ENCODE measurements around the gene CAPN5.

The CAPN5 gene

DNA sequence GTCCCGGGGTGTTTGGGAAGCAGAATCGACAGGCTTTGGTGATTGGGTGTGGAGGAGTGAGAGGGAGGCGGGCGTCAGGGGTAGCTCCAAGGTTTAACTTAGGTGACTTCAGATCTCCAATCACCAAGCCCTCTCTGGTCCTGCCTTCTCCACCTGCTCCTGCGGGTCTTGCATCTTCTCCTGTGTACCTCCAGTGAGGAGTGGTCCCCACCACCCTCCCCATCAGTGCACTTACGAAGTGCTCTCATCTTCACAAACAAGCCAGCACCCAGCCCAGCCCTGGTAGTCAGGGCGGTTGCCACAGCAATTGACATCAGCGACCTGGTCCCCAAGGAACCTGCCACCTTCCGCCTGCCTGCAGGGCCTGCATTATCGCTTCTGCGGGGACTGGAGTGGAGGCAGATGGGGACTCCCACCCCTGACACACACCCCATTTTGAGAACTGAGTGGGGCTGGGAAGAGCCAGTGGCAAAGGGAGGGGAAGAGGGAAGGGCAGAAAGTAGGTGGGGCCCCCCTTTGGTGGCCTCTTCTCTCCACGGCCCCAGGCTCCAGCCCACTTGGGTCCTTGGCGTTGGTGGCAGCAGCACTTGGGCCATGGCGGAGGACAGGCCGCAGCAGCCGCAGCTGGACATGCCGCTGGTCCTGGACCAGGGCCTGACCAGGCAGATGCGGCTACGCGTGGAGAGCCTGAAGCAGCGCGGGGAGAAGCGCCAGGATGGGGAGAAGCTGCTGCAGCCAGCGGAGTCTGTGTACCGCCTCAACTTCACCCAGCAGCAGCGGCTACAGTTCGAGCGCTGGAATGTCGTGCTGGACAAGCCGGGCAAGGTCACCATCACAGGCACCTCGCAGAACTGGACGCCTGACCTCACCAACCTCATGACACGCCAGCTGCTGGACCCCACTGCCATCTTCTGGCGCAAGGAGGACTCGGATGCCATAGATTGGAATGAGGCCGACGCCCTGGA, 35.8 kb downstream of the CAPN5 start, which contains the start of gene OMP:
OMP (plus strand) TSS at position 595 of the 965 bp plus-strand sequence; CDS start at position 595, 0 bp downstream.
- DNase-seq: no peak

DNA sequence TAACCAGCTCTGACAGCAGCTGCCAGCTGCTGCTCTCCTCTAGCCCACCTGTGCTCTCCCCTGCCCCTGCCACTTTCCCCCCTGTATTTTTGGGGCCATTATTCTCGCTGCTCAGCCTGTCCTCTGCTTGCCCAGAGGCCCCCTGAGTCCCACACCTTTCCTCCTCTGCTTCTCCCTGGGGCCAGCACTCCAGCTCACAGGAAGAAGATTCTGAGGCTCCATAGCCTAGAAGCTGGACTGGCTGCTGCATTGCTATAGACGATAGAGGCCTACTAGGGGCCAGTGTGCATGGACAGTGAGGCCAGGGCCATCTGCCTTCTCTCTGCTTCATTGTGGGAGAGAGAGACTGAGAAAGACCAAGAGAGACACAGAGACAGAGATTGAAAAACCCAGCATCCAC, 36.5 kb downstream of the CAPN5 start:
- DNase-seq: no peak

DNA sequence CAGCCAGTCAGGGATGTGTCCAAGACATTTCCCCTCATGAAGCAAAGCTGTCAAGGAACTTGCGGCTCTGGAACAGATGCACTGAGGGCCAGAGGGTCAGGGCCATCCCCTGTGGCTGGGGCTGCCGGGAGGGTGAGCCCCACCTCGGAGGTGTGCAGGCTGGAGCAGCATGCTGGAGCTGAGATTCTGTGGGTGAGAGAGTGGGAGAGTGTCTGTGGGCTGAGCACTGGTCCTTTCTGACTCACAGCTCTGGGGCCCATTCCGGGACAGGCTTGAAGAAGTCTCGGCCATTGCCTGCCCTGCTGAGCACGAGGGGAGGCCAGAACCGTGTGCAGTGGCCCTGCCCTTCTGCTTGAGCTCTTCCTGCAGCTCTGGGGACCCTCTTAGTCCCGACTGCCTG, 38.0 kb downstream of the CAPN5 start:
- DNase-seq: no peak

DNA sequence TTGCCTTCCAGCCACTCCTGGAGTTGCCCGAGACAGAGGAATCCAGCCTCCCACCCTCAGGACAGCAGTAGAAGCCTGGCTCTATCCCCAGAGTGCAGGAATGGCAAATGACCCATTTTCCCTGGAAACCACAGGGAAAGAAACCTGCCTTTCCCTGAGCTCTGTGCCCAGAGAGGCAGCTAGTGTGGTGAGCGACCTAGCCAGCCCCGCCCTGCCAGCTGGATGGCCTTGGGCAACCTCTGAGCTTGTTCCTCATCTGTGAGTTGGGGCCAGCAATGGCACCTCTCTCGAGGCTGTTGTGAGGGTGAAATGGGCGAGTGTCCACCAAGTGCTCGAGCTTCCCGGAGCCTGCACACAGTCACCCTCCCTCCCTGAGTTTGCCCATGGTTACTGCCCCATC, 39.5 kb downstream of the CAPN5 start:
- no peak for DNase-seq

DNA sequence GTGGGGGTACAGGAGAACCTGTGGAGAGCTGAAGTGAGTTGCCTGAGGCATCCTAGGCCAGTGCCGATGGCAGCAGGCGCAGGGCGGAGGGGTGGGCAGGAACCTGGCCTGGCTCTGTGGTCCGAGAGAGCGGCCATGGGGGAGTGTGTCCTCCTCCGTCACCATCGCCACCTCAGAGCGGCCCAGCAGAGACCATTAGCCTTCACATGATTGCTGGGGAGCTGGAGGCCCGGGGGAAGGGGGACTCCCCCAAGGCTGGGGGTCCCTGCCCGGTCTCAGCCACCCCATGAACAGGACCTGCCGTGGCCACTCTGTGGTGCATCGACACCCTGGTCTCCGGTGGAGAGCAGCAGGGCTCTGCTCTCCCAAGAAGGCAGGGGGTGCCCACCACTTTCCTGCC, 40.0 kb downstream of the CAPN5 start:
- DNase-seq: no peak

DNA sequence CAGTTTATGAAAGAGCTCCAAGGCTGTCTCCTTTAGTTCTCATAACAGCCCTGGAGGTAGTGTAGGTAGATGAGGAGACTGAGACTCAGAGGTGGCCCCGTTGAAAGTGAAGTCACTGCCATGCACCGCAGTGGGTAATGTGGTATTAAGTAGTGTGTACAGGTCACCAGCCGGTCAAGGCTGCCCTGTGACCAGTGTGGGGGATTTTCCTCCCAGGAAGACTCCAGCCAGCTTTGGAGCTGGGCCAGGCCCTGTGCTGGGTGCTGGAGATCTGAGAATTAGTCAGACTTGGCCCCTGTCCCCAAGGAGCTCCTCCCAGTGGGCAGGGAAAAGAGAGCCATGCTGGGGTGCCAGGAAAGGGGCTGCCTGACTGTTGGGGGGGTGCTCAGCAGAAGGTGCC, 41.2 kb downstream of the CAPN5 start:
- no peak for DNase-seq

DNA sequence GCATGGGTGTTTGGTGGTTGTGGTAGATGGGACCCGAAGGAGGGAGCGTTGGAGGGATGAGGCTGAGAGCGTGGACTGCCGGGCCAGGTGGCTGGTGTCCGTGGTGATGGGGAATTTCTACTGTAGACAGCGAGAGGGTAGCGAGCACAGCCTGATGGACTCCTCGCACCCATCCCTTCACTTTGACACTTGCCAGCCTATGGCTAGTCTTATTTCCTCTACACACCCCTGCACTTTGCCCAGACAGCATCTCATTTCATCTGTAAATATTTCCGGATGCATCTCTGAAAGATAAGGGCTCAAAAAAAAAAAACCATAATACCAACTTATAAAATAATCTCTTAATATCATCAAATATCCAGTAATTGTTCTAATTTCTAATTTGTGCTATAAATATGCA, 41.7 kb downstream of the CAPN5 start:
- no peak for DNase-seq

DNA sequence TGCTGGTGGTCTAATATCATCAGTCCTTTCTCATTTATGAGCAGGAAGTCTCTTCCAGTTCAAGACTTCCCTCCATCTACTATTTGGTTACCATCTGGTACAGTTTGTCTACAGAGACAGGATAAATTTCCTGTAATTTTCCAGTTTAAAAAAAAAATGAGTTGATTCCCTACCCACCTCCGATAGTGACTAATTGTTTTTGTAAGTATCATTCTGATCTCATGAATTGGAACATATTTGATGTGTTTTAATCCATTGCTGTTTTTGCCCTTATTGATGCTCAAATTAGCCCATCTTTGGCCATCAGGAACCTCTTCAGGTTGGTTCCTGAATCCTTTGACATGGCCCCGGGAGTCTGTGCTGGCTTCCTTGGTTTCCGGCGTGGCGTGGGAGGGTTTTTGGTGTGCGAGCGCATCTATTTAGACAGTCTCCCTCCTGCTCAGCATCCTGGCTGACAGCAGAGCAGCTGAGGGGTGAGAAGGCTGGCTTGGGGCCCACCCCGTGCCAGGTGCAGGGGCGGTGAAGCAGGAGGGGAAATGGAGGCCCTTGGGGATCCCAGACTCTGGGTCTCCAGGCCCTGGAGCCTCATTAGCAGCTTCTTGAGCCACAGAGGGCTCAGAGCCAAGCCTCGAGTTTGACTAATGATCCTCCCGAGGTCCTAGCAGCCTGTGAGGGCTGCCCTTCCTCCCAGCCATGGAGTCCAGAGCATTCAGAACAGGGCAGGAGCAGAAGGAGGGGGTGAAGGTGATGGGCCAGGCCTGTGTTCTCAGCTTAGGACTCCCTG, 42.7 kb downstream of the CAPN5 start:
- no peak for DNase-seq

DNA sequence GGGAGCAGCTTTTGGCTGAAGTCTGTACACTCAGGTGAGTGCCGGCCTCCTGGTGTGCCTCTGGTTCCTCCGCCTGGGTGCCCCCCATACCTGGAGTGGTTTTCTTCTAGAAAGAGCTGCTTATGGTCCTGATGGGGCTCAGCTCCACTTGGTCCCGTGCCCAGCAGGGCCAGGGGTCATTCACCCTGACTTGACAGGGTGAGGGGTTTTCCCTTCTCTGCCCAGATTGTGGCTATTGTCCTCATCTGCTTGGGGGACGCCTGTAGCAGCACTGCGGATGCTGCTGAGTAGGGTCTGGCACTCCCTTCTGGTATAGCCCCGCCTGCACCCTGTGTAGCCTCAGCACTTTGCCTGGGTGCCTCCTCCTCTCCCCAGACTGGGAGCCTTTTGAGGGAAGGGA, 44.1 kb downstream of the CAPN5 start:
- DNase-seq: no peak

DNA sequence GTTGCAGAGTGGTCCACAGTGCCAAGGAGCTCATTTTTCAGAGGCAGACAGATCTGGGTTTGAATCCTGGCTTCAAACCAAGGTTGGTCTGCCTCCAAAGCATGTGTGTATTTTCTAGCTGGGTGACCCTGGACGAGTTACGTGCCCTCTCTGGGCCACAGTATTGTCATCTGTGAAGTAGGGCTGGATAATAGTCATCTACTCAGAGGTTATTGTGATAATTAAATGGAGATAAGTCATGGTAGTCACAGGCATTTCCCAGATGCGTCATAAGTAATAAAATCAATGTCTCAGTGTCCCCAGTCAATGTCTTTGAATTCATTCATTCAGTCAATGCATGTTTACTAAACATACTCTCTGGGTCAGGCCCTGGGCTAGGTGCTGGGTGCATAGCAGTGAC, 44.5 kb downstream of the CAPN5 start:
- no peak for DNase-seq

DNA sequence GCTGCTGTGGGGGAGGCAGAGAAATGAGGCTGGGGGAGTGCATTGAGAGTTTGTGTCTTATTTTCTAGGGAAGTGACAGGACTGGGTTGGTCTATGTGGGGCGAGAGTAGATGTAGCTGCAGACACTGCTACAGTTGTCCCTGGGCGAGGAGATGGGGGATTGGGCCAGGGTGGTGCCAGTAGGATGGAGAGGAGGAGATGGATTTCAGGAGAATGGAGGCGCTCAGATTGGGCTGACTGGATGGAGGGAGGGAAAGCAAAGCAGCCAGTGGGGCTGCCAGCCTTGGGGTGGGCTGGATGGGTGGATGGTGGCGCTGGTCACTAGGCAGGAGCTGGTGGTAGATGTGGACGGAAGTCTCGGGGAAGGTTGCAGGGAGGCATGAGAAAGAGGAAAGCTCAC, 45.2 kb downstream of the CAPN5 start:
- no peak for DNase-seq

DNA sequence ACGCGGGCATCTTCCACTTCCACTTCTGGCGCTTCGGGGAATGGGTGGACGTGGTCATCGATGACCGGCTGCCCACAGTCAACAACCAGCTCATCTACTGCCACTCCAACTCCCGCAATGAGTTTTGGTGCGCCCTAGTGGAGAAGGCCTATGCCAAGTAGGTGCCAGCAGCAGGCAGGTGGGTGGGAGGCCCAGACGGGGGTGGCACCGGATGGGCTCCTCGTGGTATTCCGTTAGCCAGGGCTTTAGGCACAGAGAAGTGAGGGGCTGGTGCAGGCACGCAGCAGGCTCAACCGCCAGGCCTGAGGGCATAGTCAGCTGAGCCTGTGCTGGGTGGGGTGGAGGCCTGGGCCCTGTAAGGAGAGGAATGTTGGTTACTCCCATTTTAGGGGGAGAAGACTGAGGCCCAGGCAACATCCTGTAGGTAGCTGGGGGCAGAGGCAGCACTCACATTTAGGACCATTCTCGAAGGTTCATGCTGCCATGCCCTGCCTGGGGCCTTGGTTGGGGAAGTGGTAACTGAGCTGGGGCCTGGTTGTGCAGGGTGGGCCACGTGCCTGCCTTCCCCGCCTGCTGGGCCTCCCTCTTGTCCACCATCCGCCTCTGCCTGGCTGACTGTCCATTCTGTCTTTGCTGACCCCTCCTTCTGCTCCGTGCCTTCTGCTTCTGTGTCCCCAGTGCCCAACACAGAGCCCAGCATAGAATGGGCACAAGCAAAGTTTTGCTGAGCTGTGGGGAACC, 46.0 kb downstream of the CAPN5 start:
- no peak for DNase-seq

DNA sequence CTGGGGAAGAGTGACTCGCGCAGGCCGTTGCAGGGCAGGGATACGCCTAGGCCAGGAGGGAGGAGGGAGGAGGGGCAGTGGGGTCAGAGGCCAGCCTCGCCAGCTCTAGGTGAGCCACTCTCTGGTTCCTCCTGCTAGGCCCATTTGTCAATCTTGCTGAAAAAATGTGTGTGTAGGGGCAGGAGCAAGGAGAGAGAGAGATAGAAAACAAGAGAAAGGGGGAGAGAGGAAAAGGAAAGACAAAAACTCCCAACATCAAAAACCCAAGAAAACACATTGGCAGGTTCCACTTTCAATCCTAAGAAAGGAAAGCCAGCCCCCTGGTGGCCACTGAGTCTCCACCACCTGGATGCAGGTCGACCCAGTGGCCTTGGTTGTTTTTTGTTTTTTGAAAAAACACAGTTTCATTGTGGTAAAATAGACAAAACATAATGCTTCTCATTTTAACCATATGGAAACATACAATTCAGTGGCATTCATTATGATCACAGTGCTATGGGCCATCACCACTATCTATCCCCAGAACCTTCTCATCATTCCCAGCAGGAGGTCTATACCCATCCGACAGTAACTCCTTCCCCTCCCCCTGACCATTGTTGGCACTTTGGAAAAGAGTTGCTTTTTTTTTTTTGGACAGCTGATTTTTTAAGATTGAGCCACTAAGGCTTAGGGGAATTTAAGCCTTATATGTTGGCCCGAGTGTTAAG, 46.8 kb downstream of the CAPN5 start:
- no peak for DNase-seq

DNA sequence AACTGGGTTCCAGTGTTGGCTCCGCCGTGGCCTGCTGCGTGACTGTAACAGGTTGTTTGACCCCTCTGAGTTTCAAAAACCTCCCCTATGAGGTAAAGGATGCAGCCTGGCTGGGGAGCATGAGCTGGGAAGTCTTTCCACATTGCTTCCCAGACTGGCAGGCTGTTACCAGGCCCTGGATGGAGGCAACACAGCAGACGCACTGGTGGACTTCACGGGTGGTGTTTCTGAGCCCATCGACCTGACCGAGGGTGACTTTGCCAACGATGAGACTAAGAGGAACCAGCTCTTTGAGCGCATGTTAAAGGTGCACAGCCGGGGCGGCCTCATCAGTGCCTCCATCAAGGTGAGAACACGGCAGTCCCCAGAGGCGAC, 47.3 kb downstream of the CAPN5 start:
- DNase-seq: no peak

DNA sequence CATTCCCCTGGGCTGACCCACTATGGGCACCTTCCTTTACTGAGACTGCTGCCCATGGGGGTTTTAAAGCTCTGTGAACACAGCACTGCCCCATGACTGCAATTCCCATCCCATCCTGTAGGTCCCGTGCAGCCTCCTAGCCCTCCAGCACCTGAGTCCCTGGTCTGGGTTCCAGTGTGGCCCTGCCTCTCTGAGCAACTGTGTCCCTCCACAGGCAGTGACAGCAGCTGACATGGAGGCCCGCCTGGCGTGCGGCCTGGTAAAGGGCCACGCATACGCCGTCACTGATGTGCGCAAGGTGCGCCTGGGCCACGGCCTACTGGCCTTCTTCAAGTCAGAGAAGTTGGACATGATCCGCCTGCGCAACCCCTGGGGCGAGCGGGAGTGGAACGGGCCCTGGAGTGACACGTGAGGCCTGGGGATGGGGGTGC, 48.4 kb downstream of the CAPN5 start:
- DNase-seq: no peak

DNA sequence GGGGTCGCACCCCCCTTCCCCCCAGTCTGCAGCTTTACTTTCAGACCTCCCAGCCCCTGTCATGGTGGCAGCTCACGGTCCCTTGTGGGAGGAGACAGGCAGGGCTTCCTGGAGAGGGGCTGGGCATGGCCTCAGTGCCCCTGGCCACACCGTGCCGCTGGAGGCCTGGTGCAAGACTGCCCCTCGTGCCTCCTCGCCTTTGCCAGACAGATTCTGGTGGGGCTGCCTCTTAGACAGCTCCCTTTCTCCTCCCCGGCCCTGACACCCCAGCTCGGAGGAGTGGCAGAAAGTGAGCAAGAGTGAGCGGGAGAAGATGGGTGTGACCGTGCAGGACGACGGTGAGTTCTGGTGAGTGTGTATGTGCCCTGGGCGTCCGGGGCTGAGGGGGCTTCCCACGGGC, 49.2 kb downstream of the CAPN5 start:
- DNase-seq: no peak

DNA sequence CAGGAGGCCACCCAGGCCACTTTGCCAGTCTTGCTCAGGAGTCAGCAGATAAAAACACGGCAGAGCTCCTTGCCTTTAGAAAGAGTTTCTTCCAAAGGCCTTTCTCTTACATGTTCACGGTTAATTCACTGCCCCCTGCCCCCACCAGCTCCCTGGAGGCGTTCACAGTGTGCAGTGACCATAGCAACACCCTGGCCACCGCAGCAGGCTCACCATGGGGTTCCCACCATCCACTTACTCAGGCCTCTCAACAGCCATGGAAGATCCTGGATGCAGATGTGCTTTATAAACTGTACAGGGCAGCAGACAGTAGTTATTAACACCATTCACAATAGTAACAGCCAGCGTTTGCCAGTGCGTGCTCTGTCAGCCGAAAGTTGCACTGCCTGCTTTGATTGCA, 50.7 kb downstream of the CAPN5 start:
- no peak for DNase-seq

DNA sequence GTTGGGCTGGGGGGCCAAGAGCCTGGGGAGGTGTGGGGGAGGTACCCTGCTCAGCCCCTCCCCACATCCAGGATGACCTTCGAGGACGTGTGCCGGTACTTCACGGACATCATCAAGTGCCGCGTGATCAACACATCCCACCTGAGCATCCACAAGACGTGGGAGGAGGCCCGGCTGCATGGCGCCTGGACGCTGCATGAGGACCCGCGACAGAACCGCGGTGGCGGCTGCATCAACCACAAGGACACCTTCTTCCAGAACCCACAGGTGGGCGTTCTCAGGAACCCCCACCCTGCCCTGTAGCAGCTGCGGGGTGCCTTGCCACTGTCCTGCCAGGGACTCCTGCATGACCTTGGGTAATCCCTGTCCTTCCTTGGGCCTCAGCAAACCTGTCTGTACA, 51.3 kb downstream of the CAPN5 start:
- no peak for DNase-seq

DNA sequence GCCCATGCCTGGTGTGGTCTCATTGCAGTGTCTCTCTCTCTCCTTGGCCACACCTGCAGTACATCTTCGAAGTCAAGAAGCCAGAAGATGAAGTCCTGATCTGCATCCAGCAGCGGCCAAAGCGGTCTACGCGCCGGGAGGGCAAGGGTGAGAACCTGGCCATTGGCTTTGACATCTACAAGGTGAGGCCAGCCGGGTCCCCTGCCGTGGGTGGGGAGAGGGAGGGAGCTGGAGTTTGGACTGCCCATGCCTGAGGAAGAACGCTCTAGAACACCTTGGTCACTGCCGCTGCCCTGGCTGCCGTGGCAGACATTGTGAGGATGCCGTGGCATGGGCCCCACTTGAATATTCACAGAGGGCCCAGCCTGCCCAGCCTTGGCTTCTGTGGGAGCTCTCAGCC, 52.2 kb downstream of the CAPN5 start:
- DNase-seq: no peak

DNA sequence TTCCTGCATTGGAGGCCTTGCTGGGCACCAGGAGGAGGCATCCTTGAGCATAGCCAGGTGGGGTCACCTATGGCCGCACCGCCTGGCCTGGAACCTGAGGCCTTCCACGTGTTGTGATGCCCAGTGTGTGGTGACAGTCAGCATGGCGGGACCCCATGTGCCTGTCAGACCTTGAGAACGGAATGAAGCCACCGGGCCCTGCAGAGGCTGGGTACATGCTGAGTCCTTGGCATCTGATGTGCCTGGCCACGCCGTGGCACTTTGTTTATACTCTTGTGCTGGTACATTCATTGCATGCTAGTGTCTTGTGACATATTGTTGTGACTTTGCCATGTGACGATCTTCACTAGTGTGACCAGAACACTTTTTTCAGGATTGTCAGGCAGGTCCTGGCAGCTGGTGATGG, 52.8 kb downstream of the CAPN5 start:
- no peak for DNase-seq

DNA sequence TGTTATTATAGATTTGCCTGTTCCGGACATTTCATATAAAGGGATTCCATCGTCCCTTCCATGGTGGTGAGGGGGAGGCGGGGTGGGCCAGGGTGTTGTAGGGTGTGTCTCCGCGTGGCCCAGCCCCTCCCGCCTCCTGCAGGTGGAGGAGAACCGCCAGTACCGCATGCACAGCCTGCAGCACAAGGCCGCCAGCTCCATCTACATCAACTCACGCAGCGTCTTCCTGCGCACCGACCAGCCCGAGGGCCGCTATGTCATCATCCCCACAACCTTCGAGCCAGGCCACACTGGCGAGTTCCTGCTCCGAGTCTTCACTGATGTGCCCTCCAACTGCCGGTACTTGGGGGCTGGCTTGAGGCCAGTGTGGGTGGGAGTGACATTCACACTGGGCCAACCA, 53.8 kb downstream of the CAPN5 start:
- no peak for DNase-seq

DNA sequence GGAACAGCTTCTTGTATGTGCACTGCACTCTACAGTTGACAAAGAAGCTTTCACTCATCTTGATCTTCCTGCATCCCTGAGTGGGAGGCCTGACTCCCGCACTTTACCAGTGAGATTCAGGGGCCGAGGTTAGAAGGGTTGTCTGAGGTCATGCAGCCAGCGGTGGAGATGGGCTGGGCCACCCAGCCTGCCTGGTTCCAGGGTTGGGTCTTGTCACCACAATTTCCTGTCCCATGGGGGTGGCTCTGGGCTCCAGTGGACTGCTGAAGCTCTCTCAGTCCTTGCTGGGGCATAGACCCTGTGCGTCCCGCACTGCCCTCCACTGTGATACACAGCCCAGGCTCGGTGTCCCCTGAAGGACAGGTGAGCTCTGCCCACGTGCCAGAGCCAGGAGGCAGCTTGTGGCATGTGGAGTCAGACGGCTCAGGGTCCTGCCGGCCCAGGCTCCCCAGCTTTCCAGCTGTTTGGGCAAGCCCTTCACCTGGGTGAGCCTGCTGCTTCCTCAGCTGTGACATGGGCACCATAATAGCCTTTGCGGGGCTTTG, 54.4 kb downstream of the CAPN5 start:
- DNase-seq: no peak

All from GDM1 (cell line).